K562 (cell line): ENCODE measurements around the gene RASEF. TPM values are rescaled to one million over a fixed set of nuclear protein-coding genes. Genes with fewer than 3 reads are reported as not detected.

ENCODE experiments used
- ATAC-seq: fragments of 200-7000 bp; cut with Tn5 transposase; 3 replicates; pipeline ENCODE4 v1.9.1; 2020; ENCODE audit warnings: moderate library complexity
- BruUV-seq: library from RNA; stranded (reverse); fragments of 400-500 nt; replicated peaks from 2 replicates; lab custom pipeline; 2021; lab: Mats Ljungman, UMichigan
- CTCF ChIA-PET: fragments of 300-600 bp; formaldehyde crosslinking; extraction: SDS; loops from one replicate; lab custom pipeline; 2021; ENCODE audit warnings: low intra/inter-chr PET ratio; lab: Yijun Ruan, JAX
- POLR2A ChIA-PET: fragments of 300-600, 350-650 bp; sonication (Branson Sonifier 250); formaldehyde crosslinking; extraction: SDS; loops from one replicate; lab custom pipeline; 2021; ENCODE audit warnings: antibody characterized with exemption, inconsistent platforms; lab: Yijun Ruan, JAX
- DNase-seq, 4 experiments: peaks; one replicate each; pipeline versions ENCODE4 v3.0.0 to v3.0.0-alpha.2; 2011 to 2018; ENCODE audit warnings: low spot score in 3 of 4, mixed read lengths in 3 of 4; ENCODE audit errors: extremely low read depth in 1 of 4
- FAIRE-seq: peaks from 2 replicates; lab custom pipeline; 2011; peaks lifted over from hg19 to GRCh38; lab: Jason Lieb, UNC
- H2AFZ ChIP-seq: 2 replicates; pipeline ENCODE4 v1.6.0; 2011; ENCODE audit warnings: low read depth, low read length, control low read depth, inconsistent platforms
- H3K27ac ChIP-seq: fragments of 200-600 bp; 3 replicates; pipeline ENCODE4 v1.8.0; 2011; ENCODE audit warnings: low read depth, mild to moderate bottlenecking, control low read depth, inconsistent platforms, low read length, moderate library complexity, mixed read lengths; ENCODE audit errors: extremely low read depth
- H3K27me3 ChIP-seq, 2 experiments: fragments of 300-600 bp in 1 of 2; 2 replicates in 1 of 2; 3 replicates in 1 of 2; pipeline versions ENCODE4 v1.6.0 to v1.8.0; 2011; ENCODE audit warnings: inconsistent platforms in 2 of 2, low read length in 2 of 2, mild to moderate bottlenecking in 1 of 2, mixed read lengths in 1 of 2, moderate library complexity in 1 of 2; ENCODE audit not compliant: control insufficient read depth in 2 of 2, insufficient read depth in 2 of 2
- H3K36me3 ChIP-seq: fragments of 300-600 bp; 3 replicates; pipeline ENCODE4 v1.8.0; 2011; ENCODE audit warnings: mild to moderate bottlenecking, low read length, inconsistent platforms; ENCODE audit not compliant: control insufficient read depth, insufficient read depth
- H3K4me1 ChIP-seq, 2 experiments: fragments of 200-600 bp in 1 of 2; replicated peaks in 1 of 2; 2 replicates in 1 of 2; 3 replicates in 1 of 2; pipeline versions ENCODE4 v1.5.1 to v1.8.0; 2011; ENCODE audit warnings: inconsistent platforms in 2 of 2, low read length in 2 of 2, mild to moderate bottlenecking in 1 of 2, mixed read lengths in 1 of 2, moderate library complexity in 1 of 2; ENCODE audit not compliant: control insufficient read depth in 2 of 2, insufficient read depth in 2 of 2
- H3K4me2 ChIP-seq: 2 replicates; pipeline ENCODE4 v1.6.1; 2011; ENCODE audit warnings: low read length, control low read depth, inconsistent platforms, mixed read lengths; ENCODE audit not compliant: insufficient read depth
- H3K4me3 ChIP-seq: fragments of 200-600 bp; sonication (generic), shearing (Covaris generic); 2 replicates; pipeline ENCODE4 v1.5.1; 2016; ENCODE audit warnings: control low read depth, inconsistent platforms
- H3K79me2 ChIP-seq: fragments of 200-600 bp; 3 replicates; pipeline ENCODE4 v1.8.0; 2011; ENCODE audit warnings: low read length, inconsistent platforms; ENCODE audit not compliant: control insufficient read depth, insufficient read depth
- H3K9ac ChIP-seq, 2 experiments: 2 replicates each; pipeline versions ENCODE4 v1.6.0 to v1.6.1; 2011; ENCODE audit warnings: low read depth in 2 of 2, low read length in 2 of 2, control low read depth in 1 of 2, inconsistent platforms in 1 of 2, mild to moderate bottlenecking in 1 of 2, mixed read lengths in 1 of 2; ENCODE audit not compliant: insufficient read depth in 1 of 2
- H3K9me1 ChIP-seq: one replicate; pipeline ENCODE4 v1.6.0; 2011; ENCODE audit warnings: inconsistent platforms, mild to moderate bottlenecking, low read length, moderate library complexity; ENCODE audit not compliant: control insufficient read depth, insufficient read depth
- H3K9me3 ChIP-seq: replicated peaks from 2 replicates; pipeline ENCODE4 v1.5.1; 2011; ENCODE audit warnings: low read depth, low read length, inconsistent platforms; ENCODE audit not compliant: control insufficient read depth, insufficient read depth
- H4K20me1 ChIP-seq: replicated peaks from 2 replicates; pipeline ENCODE4 v1.6.1; 2011; ENCODE audit warnings: low read length, inconsistent platforms, mixed read lengths; ENCODE audit not compliant: control insufficient read depth, insufficient read depth
- ARID2 ChIP-seq: fragments of 450-650 bp; IDR thresholded peaks from 2 replicates; pipeline ENCODE4 v1.6.1; 2017; ENCODE audit warnings: antibody characterized with exemption, mild to moderate bottlenecking
- ARNT ChIP-seq, 2 experiments: fragments of 450-650 bp; IDR thresholded peaks; 2 replicates each; pipeline ENCODE4 v1.6.1; 2016; ENCODE audit warnings: mild to moderate bottlenecking in 1 of 2
- BRF1 ChIP-seq: IDR thresholded peaks from 3 replicates; pipeline ENCODE4 v1.6.1; 2011; ENCODE audit warnings: borderline replicate concordance, mild to moderate bottlenecking; ENCODE audit not compliant: insufficient read length; ENCODE audit errors: extremely low read depth
- DDX20 ChIP-seq: fragments of 450-650 bp; IDR thresholded peaks from 2 replicates; pipeline ENCODE4 v1.6.1; 2016; ENCODE audit warnings: missing genetic modification characterization, low read depth, mild to moderate bottlenecking, missing compliant biosample characterization, moderate library complexity
- EP400 ChIP-seq: fragments of 450-650 bp; IDR thresholded peaks from 2 replicates; pipeline ENCODE4 v1.6.1; 2017; ENCODE audit warnings: antibody characterized with exemption, mild to moderate bottlenecking, moderate library complexity
- FOXM1 ChIP-seq, 2 experiments: fragments of 450-650 bp in 1 of 2; sonication (generic) in 1 of 2; formaldehyde crosslinking in 1 of 2; IDR thresholded peaks; 2 replicates each; pipeline versions ENCODE4 v1.6.1 to v1.9.0; 2017 to 2022; ENCODE audit warnings: low read depth in 2 of 2, mild to moderate bottlenecking in 2 of 2, missing genetic modification reagents in 1 of 2, moderate library complexity in 1 of 2
- HIVEP1 ChIP-seq: fragments of 250-450 bp; sonication (Bioruptor Pico); IDR thresholded peaks from 2 replicates; pipeline ENCODE4 v1.4.0; 2020; ENCODE audit warnings: mild to moderate bottlenecking
- RHOXF2B ChIP-seq: fragments of 250-450 bp; sonication (Bioruptor Pico); conservative IDR thresholded peaks from 2 replicates; pipeline ENCODE4 v1.5.1; 2021
- SMARCE1 ChIP-seq: fragments of 450-650 bp; IDR thresholded peaks from 2 replicates; pipeline ENCODE4 v1.7.1; 2016; ENCODE audit warnings: mild to moderate bottlenecking
- STAT5A ChIP-seq: IDR thresholded peaks from 2 replicates; pipeline ENCODE4 v1.6.1; 2012; ENCODE audit warnings: low read length, inconsistent platforms, borderline replicate concordance
- ZNF146 ChIP-seq: IDR thresholded peaks from one replicate; pipeline ENCODE4 v1.6.1; 2018; ENCODE audit warnings: missing compliant biosample characterization; ENCODE audit not compliant: unreplicated experiment
- WGBS: fragments of 100-300 bp; shearing (Covaris generic); methylation state at CpG from one replicate; pipeline ENCODE4 v1.1.6; 2016; ENCODE audit warnings: low coverage, mixed read lengths; ENCODE audit not compliant: insufficient coverage; ENCODE audit errors: missing lambda C conversion rate; 5-methylcytosine and 5-hydroxymethylcytosine counted together
- in situ Hi-C: fragments of 300-500 bp; cut with MboI; formaldehyde crosslinking; loops from 4 replicates; pipeline ENCODE4 v1.15.0; 2018; ENCODE audit warnings: inconsistent platforms, mixed read lengths
- intact Hi-C: fragments of 100-400 bp; cut with micrococcal nuclease; formaldehyde crosslinking; loops from 2 replicates; pipeline ENCODE4 v1.14.2; 2022
- polyA plus RNA-seq, 8 experiments: library from polyadenylated mRNA; depleted of rRNA in 4 of 8; stranded (reverse) in 5 of 8; unstranded in 3 of 8; fragments of >200 nt; fragmentation: Nextera tagmentation in 2 of 8; fragmentation: Illumina TruSeq in 1 of 8; extraction: Ambion mirVana in 2 of 8; extraction: Trizol in 1 of 8; gene quantifications; 2 replicates each; pipeline versions ENCODE4 v1.2.1 to v1.2.3, GENCODE V29; 2011 to 2014; ENCODE audit warnings: inconsistent platforms in 1 of 8, missing spikeins in 1 of 8
- total RNA-seq, 7 experiments: library from RNA; depleted of rRNA in 6 of 7; stranded (reverse); fragments of >200 nt in 6 of 7; fragmentation: Illumina TruSeq in 2 of 7; extraction: Trizol in 2 of 7; gene quantifications; 2 replicates each; pipeline versions ENCODE4 v1.2.1 to v1.2.3, GENCODE V29; 2011 to 2021; ENCODE audit warnings: low replicate concordance in 1 of 7
- TF ChIP-seq, protein P1 (sequence below), 2 experiments: fragments of 200-800 bp in 1 of 2; sonication (Bioruptor generic) in 1 of 2; sonication (generic) in 1 of 2; formaldehyde crosslinking in 1 of 2; IDR thresholded peaks in 1 of 2; conservative IDR thresholded peaks in 1 of 2; 2 replicates each; pipeline versions ENCODE4 v1.5.0 to v1.6.1; 2016 to 2020; ENCODE audit warnings: missing compliant biosample characterization in 1 of 2, missing genetic modification characterization in 1 of 2, missing genetic modification reagents in 1 of 2
- TF ChIP-seq, protein P2 (sequence below): fragments of 450-650 bp; IDR thresholded peaks from 2 replicates; pipeline ENCODE4 v1.6.1; 2016; ENCODE audit warnings: mild to moderate bottlenecking

The RASEF gene
- total and polyA plus RNA-seq, 9 of the 15 experiments (the other 6 are each of a cell fraction or from before 2014, with no cell fraction given), result 0.01 to 0.18 (median 0.11) TPM; not detected in 4

DNA sequence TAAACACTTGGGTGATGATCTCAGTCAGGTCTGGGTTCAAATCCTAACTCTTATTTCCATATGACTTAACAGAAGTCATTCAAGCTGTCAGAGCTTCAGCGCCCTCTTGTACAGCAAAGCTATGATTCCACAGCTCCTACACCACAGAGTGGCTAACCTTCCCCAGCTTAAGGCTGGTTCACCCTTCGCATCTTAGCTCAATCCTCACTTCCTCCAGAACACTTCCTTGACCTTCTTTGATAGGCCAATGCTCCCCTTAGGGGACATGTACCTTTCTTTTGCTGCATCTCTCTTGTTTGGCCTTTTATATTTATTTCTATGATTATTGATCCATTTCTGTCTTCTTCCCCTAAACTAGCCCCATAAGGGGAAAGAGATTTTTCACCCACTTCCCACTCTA is 57.0 kb downstream of the RASEF start:
- no peaks in the 10 kb centered on the region for H3K9me1 ChIP-seq
- ATAC-seq, result no peak
- WGBS, result 0% methylated on average over 1 of the region's 2 CpGs
- no TSS peak for BruUV-seq
- no peak for TF ChIP-seq ARNT (IDR thresholded peaks at IDR 0.05)
- TF ChIP-seq ZNF146 (CRISPR knock-in tag), result no peak
- TF ChIP-seq HIVEP1 (CRISPR knock-in tag), result no peak
- TF ChIP-seq, all 486 proteins: peak for 0
- Histone ChIP-seq H3K4me3 (no peak overlapping the region), H3K9me3 (no peaks in the 10 kb centered on the region), H3K79me2 (no peaks in the 10 kb centered on the region), H3K4me2 (no peak overlapping the region), H2AFZ (no peak overlapping the region), H4K20me1 (no peaks in the 10 kb centered on the region), H3K27ac (no peak overlapping the region), H3K36me3 (no peaks in the 10 kb centered on the region), H3K9ac (no peak overlapping the region), H3K4me1 (no peaks in the 10 kb centered on the region), H3K27me3 (no peaks in the 10 kb centered on the region)
- CTCF ChIA-PET, result no interaction called here
- intact Hi-C loops, result no loop called here
- no peak for DNase-seq
- no peak for FAIRE-seq
- in situ Hi-C loops, result no loop called here
- POLR2A ChIA-PET, result interaction anchor here (0.8 kb wide), 1 partner anchor 541 kb away, joined by 3 read pairs; no protein-coding TSS in a partner anchor

DNA sequence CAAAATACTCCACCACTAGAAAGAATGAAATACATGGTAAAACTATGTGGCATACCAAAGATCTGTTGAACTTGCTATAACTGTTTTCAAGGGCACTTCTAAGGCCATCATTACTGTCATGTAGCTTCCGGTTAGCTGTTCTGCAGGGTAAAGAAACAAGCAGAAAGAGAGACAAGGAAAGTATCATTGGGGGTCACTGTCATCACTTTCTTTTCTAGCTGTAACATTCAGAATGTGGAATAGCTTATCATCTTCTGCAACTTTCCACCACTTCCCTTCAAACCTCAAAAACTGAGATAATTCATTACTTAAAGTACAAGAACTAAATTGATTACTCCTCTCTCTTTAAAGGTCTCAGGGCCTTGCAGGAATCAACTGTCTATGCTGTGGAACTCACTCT is 57.6 kb downstream of the RASEF start:
- no peak for FAIRE-seq
- DNase-seq, result no peak
- H3K9me3 ChIP-seq, result no peaks in the 10 kb centered on the region
- ATAC-seq, result no peak
- H4K20me1 ChIP-seq, result no peaks in the 10 kb centered on the region
- H3K27ac ChIP-seq, result no peak overlapping the region
- H3K79me2 ChIP-seq, result no peaks in the 10 kb centered on the region
- 0% methylated on average over 1 of the region's 1 CpG for WGBS
- H3K4me2 ChIP-seq, result no peak overlapping the region
- in situ Hi-C loops, result no loop called here
- no peak overlapping the region for H3K4me3 ChIP-seq
- ChIA-PET CTCF (no interaction called here), POLR2A (interaction anchor here (0.8 kb wide), 1 partner anchor 541 kb away, joined by 3 read pairs; no protein-coding TSS in a partner anchor)
- BruUV-seq, result no TSS peak
- no peaks in the 10 kb centered on the region for H3K27me3 ChIP-seq
- no peaks in the 10 kb centered on the region for H3K9me1 ChIP-seq
- intact Hi-C loops, result no loop called here
- H3K9ac ChIP-seq, result no peak overlapping the region
- no peak overlapping the region for H2AFZ ChIP-seq
- no peaks in the 10 kb centered on the region for H3K36me3 ChIP-seq
- no peaks in the 10 kb centered on the region for H3K4me1 ChIP-seq
- TF ChIP-seq RHOXF2B (CRISPR knock-in tag), result no peak
- TF ChIP-seq SMARCE1, result no peak
- no peak for TF ChIP-seq EP400
- no peak for TF ChIP-seq FOXM1 (IDR thresholded peaks at IDR 0.05; ENCODE audit: low read depth)
- no peak for TF ChIP-seq FOXM1 (CRISPR knock-in tag; IDR thresholded peaks at IDR 0.05; ENCODE audit: low read depth)
- no peak for TF ChIP-seq STAT5A
- TF ChIP-seq, protein P1, sequence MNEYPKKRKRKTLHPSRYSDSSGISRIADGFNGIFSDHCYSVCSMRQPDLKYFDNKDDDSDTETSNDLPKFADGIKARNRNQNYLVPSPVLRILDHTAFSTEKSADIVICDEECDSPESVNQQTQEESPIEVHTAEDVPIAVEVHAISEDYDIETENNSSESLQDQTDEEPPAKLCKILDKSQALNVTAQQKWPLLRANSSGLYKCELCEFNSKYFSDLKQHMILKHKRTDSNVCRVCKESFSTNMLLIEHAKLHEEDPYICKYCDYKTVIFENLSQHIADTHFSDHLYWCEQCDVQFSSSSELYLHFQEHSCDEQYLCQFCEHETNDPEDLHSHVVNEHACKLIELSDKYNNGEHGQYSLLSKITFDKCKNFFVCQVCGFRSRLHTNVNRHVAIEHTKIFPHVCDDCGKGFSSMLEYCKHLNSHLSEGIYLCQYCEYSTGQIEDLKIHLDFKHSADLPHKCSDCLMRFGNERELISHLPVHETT (CRISPR knock-in tag; conservative IDR thresholded peaks at IDR 0.05 in 1 of 2, IDR thresholded peaks at IDR 0.05 in 1 of 2), result no peak
- TF ChIP-seq DDX20 (tag), result no peak
- TF ChIP-seq ARID2, result no peak
- no peak for TF ChIP-seq BRF1
- TF ChIP-seq ZNF146 (CRISPR knock-in tag), result no peak
- TF ChIP-seq, protein P2, sequence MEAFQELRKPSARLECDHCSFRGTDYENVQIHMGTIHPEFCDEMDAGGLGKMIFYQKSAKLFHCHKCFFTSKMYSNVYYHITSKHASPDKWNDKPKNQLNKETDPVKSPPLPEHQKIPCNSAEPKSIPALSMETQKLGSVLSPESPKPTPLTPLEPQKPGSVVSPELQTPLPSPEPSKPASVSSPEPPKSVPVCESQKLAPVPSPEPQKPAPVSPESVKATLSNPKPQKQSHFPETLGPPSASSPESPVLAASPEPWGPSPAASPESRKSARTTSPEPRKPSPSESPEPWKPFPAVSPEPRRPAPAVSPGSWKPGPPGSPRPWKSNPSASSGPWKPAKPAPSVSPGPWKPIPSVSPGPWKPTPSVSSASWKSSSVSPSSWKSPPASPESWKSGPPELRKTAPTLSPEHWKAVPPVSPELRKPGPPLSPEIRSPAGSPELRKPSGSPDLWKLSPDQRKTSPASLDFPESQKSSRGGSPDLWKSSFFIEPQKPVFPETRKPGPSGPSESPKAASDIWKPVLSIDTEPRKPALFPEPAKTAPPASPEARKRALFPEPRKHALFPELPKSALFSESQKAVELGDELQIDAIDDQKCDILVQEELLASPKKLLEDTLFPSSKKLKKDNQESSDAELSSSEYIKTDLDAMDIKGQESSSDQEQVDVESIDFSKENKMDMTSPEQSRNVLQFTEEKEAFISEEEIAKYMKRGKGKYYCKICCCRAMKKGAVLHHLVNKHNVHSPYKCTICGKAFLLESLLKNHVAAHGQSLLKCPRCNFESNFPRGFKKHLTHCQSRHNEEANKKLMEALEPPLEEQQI, result no peak
